Stimulated activated CD8-positive, alpha-beta memory T cell treated with anti-CD3 and anti-CD28 coated beads, Interleukin-2, amount 100 ng/mL, for 48 hours (primary cell): ENCODE measurements around the gene RHEB.
A peak's percentile ranks its signal among the peaks of the same experiment; 100 is the strongest.

Source experiments
- DNase-seq, 2 donors: peaks; one replicate each; pipeline ENCODE4 v3.0.0-alpha.2; 2020; ENCODE audit warnings: low read depth in 2 of 2

RHEB gene

DNA sequence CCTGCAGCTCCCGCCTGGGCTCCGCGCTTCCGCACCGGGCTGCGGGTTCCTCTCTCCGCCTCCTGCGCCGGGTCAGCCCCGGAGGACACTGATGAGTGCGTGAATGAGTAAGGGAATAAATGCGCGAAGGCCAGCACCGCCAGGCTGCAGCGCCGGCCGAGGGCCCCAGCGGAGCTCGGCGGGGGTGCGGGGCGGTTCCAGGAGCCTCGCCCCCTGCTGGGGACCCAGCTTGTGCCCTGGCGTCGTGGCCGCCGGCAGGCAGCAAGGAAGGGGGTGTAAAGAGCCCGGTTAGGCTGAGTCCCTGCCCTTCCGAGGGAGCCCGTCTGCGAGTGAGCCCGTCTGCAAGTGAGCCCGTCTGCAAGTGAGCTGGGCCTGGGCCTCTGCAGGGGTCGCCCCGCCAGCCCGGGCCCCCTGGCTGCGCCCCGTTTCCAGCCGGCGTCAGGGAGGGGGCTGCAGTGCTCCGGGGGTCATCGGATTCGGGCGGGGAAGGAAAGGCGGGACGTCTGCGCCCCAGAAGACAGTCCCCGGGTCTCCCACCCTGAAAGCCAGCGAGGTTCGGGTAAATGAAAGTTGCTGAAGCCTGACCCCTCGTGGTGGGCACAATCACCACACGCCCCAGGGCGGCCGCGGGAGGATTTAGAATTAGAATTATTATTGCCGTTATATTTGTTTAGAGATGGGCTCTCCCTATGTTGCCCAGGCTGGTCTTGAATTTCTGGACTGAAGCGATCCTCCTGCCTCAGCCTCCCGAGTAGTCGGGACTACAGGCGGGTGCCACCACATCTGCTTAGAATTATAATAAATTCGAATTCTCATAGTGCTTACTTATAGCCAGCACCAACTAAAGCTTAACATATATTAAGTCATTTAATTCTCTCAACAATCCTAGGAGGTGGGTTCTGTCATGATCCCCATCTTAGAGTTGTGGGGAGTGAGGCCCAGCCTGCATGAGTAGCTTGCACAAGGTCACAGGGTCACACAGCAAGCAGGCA, 71.1 kb downstream of the RHEB start:
- peak; percentile 57 to 63 for DNase-seq

DNA sequence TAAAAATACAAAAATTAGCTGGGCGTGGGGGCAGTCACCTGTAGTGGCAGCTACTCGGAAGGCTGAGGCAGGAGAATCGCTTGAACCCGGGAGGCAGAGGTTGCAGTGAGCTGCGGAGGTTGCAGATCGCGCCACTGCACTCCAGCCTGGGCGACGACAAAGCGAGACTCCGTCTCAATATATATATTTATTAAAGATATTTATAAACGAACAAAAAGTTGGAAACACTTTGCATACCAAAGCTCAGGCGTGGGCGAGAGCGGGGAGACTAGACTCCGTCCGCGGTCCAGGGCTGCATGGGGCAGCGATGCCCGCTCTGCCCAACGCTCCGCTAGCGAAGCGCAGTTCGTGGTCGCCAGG, 71.8 kb downstream of the RHEB start:
- no peak for DNase-seq

DNA sequence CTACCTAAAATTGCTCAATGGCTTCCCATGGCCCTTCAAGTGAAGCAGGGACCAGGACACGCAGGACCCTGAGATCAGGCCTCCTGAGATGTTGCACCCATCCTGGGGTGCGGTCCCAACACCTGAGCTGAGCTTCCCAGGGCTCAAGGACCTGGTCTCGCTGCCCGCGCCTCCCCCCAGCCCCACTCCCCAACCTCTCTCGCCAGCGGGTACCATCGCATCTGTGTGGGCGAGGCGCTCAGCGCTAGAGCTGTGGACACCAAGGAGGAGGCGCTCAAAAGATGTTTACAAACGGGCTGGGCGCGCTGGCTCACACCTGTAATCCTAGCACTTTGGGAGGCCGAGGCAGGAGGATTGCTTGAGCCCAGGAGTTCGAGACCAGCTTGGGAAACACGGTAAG, 72.4 kb downstream of the RHEB start:
- DNase-seq: no peak

DNA sequence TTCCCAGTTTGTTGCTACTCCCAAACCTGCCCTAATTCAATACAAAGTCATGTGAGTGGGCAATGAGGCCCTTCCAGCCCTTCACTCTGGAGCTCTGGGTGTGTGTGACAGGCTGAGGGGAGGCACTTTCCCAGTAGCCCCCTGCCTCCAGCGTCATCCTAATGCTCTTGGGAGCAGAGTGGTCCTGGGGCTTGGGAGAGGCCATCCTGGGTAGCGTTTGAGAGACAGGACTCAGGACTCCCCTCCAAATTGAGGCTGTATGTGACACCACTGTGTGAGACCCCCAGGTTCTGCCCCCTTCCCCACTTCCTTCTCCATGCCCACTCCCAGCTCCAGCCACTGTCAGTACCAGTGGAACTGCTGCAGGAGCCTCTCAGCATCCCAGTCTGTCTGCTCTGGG, 73.3 kb downstream of the RHEB start:
- no peak for DNase-seq

DNA sequence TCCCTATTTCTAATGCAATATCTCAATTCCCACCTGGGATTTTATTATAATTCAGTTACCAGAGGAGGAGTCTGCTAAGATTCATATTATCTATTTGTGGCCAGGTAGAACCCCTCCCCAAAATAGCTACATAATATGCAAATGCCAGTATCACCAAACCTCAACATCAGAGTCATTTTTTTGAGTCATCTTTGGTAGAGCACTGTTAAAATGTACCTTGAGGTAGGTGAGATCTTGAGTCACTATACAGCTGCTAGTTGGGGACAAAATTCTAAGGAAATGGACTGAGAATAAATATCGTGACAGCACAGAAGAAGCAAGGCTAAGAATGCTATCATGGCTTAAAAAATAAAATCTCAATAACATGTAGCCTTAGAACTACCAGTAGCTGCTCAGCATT, 75.1 kb downstream of the RHEB start:
- DNase-seq: no peak

DNA sequence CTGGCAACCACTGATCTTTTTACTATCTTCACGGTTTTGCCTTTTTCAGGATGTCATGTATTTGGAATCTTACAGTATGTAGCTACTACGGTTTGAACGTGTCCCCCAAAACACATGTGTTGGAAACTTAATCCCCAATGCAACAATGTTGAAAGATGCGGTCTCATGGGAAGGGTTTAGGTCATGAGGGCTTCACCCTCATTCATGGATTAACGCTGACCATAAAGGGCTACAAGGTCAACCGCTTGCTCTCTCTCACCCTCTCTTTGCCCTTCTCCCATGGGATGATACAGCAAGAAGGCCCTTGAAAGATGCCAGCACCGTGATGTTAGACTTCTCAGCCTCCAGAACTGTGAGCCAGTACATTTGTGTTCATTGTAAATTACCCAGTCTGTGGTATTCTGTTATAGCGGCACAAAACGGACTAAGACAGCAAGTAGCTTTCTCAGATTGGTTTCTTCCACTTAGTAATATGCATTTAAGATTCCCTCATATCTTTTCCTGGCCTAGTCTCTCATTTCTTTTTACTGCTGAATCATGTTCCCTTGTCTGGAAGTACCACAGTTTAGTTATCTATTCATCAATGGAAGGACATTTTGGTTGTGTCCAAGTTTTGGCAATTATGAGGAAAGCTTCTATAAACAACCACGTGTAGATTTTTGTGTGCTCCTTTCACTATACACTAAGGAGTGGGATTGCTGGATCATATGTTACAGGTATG, 76.8 kb downstream of the RHEB start:
- no peak for DNase-seq

DNA sequence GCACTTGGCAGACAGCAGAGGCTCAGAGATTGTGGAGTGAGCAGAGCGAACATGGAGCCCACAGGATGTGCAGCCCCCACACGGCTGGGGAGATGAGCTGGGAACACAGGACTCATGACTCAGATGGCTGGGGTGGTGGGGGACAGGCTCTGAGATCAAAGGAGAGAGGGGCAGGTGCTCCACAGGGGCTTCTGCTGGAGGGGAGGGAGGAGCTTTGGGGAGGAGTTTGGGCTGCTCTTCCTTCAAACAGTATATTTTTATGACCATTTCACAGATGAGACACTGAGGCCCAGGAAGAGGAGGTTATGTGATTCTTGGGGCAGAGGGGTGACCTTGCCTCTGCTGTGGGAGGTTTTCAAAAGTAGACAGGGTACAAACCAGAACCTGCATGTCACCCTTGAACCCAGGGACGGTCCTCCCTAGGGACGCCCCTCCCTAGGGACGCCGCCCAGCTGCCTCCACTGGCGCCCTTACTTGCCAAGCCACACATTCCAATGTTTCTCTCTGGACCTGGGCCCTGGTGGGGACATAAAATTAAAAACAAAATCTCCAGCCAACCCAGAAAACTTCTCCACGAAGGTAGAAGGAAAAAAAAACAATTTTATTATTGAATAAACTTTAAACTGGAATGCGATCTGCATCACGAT, 78.8 kb downstream of the RHEB start:
- DNase-seq: no peak

DNA sequence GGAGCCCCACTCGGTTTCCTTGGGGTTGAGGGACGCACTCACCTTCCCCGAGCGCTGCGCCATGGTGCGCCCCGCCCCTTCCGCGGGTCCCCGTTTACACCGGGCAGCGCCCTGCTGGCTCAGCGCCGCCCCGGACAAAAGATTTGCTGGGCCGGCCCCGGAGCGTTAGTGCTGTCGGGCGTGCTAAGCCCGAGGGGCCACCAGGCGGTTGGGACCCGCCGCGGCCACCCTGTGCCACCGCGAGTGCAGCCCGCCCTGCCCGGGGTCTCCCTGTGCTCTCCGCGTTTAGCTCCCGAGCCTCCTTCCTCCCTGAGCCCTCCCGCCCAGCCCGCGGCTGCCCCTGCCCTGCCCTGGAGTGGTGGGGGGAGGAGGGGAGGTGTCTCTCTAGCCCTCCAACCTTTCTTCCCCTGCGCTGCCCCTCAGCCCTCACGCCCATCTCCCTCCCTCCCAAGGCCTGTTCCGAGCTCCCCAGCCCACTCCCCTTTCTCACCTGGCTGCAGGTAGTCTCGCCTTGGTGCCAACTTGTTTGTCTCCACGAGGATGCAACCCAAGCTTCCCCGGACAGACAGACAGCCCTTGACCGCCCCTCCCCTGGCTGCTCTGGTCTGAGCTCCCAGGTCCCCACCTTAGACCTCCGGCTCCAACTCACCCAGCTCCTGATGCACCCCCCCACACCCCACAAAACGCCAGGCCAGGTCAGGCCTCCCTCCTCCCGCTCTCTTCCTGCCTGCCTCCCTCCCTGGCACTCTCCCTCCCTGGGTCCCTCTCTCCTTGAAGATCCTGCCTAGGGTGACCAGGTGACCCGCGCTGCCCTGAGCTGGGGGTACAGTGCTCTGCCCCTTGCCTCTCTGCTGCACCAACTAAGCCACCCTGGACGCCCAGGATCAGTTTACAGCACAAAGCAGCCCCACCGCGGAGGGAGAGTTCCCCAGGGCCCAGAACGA, 79.6 kb downstream of the RHEB start, which contains the start of gene CRYGN:
Gene CRYGN (minus strand): TSS at position 287 of the 944 bp plus-strand sequence. CDS start 224 bp downstream, at position 63.
- no peak for DNase-seq

DNA sequence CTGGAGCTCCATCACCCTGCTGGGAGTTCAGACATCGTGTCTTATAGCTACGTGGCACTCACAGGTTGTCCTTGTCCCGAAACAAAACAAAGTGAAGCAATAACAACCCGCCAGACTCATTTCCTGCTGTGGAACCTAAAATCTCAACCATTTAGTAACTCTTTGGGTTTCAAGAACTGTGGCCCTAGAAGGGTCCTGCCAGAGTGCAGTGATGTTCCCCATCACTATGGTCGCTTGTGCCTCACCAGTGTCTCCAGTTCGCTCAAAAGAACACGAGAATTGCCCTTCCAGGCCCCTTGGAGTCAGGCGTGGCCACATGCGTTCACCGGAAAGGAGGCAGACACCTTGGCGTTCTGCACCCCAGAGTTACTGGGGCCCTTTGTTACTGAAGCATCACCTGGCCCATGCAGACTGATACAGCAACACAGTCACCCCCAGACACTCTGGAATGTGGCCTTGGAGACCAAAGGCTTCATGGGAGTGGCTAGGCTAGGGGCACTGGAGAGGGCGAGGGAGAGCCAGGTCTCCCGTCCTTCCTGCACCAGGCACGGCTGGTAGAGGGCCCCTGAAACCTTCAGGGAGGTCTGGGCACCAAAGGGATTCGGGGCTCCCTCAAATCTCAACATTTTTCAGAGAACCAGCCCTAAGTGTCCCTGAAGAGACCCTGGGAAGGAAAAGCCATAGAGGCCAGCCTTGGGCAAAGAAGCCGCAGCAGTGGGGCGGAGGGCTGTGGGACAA, 80.7 kb downstream of the RHEB start:
- DNase-seq: no peak

DNA sequence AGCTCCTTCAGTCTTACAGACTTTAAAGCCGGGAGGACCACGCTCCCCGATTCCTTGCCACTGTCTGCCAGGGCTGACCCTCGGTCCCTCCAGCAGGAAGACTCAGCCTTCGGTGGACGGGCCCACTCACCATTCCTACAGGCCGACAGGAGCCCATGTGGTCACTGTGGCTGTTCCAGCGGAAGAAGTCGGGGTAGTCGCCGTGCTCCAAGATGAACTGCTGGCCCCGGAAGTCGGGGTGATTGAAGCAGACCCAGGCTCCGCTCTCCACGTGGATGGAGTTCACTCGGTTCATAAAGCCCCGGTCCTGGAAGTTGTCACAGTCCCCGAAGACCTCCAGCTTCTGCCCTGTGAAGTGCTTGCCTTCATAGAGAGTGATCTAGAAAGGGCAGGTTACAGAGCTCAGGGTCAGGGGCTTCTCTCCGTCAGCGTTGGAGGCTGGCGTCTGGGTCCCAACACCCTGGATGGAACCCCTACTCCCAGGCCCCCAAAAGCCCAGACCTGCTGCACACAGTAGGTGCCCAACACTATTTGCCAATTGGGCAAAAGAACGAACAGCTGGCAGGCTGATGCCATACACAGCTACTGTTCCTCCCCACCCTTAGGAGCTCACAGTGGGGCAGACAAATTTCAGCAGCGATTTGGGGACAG, 81.7 kb downstream of the RHEB start:
- no peak for DNase-seq

DNA sequence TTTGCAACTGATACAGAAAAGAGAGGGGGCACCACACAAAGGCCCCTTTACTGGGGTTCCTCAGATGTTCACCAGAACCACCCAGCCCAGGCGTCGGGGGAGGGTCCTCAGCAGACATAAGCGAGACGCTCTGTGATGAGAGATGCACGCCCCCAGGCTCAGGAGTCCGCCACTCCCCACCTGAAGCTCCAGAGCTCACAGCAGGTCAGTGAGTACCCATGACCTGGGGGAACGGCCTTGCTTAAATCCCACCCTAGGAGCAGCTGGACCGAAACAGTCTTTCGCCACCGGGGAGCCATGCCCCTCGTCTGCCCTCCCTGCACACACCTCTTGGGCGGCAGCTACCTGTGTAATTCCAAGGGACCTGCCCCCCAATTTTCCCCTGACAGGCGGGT, 82.5 kb downstream of the RHEB start:
- no peak for DNase-seq

DNA sequence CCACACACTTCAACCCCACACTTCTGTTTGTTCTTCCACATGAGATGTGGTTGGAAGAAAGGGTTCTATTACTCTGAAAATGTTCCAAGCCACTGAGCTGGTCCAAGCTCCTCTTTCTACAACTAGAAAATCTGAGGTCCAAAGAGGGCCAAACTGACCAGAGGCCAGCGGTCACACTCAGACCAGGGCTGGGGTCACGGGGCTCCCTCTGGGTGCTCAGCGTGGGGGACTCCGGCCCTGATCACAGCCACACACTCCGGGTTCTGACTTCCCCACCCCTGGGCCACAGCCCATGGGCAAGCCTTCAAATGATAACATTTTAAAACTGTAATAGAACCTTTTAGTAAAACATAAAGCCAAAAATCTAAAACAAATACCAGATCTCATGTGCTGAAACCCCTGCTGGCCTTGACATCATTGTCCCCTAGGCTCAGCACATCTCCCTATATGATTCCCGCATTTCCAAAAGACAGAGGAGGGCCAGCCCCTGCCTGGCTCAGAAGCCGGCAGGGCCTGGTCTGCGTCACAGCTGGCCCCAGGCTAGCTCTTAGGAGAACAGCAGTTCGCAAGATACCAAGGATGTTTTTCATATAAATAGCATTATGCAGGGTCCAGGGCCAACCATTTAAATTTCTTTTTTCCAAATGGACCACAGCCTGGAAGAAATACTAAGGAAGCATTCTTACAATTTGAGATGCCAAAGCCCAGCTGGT, 83.1 kb downstream of the RHEB start:
- DNase-seq: no peak

DNA sequence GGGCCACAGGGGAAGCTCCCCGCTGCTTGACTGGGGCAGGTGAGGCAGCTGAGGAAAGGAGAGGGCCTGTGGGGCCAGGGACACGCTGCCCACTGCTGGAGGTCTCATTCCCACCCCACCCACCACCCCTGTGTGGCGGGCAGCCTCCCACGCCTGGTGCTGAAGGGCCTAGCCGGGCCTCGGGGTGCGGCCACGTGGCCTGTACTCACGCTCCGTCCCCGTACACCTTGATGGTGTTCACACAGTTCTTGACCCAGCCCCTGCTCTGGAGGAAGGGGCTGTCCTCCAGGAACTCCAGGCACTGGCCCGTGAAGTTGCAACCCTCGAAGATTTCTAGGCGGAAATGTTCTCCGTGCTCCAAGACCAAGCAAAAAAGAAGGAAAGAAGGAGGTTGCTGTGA, 83.7 kb downstream of the RHEB start:
- DNase-seq: no peak

DNA sequence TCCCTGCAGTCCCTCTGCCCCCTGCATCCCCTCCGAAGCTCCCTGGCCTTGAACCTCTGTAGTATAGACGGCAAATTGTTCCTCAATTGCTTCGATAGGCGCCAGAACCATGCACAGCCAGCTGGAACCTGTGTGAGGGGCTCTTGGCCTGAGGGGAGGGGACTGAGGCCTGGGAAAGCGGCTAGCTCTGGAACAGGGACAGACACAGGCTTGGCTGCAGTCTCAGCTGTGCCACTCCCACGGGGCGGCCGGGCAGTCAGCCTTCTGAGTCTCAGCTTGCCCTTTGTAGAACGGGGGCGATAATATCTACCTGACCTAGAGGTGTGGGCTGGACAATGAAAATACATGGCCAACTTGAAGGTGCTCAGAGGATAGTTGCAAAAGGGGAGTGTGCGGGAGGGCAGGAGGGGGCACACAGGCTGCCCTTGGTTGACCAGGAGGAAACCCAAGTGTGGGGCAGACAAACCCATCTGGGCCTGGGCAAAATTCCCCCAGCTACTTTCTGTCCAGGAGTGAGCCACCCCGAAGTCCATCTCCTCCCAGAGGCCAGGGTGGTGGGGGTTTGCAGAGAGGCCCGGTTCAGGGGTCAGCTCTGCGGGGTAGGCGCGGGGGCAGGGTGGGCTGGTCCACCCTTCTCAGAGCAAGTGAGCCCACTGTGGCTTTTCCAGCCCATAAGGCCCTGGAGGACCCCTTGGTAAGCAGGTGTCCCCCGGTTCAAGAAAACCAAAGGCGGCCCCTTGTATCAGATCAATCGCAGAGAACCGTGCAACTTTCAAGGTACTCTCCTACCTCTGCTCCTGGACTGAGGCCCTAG, 84.4 kb downstream of the RHEB start:
- DNase-seq: no peak

DNA sequence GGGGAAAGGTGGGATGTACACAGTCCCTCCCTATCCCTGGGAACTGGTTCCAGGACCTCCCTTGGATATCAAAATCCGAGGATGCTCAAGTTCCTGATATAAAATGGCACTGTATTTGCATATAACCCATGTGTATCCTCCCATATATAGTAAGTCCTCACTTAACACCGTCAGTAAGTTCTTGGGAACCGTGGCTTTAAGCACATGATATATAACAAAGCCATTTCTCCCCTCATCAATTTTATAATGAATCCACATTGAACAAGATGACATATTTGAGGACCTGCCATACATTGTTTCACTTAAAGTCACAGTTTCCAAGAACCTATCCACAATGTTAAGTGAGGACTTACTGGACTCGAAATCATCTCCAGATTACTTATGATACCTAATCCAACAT, 85.1 kb downstream of the RHEB start:
- DNase-seq: no peak

DNA sequence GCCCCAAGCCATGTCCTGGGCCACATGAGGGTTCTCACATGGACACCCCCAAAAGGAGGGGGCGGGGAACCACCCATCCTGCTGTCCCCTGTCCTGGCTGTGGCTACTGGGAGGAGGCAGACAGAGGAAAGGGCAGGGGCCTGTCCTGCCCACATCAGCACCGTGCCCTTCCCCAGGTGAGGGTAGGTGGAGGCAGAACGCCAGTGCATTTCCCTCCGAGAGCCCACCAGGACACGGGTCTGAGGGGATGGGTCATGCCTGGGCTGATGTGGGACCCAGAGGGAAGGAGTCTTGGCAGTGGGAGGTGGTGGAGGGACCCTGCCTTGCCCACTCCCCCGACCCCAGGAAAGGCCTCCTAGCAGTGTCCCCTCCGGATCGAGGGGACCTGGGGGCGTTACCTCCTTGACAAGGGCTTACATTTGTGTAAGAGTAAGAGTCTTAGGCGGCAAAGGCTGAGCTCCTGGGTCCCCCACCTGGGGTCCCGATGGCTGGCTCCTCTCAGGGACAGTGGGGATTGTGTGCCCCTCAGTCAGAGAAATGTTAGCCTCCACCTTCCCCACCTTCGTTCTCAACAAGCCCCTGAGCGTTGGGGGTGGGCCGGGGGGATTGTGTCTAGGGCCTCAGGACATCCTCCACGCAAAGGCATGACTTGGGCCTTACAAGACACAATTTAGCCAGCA, 85.8 kb downstream of the RHEB start:
- no peak for DNase-seq

DNA sequence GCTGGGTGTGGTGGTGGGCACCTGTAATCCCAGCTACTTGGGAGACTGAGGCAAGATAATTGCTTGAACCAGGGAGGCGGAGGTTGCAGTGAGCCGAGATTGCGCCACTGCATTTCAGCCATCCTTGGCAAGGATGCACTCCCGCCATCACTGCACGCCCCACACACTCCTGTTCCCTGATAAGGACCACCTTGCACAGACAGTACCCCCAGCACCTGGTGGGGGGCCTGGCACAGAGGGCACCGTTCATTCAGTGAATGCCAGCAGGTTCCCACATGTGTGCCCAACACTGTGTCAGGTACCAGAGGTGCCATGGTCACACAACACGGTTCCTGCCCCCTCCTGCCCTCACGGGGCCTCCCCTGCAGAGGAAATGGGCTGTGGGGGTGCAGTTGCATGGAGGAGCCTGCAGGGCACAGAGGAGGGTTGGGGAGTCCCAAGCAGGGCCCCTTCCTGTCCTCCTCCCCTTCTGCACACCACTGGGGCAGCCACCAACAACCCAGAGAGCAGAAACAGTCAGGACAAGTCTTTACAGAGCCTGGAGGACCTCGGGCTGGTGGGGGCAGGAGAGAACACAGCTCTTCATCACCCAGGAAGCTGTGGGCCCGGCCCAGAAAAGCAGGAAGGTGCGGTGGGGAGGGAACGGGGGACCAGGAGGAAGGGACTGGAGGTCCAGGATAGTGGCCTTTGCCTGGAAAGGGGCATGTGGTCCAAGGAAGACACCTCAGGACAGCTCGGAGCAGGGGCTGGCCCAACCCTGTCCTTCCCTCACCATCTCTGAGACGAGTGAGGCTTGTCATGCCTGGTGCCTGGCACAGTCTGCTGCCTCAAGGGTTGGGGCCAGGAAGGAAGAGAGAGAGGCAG, 86.8 kb downstream of the RHEB start:
- peak; percentile 31 to 40 for DNase-seq
